Stimulated activated CD8-positive, alpha-beta memory T cell treated with anti-CD3 and anti-CD28 coated beads, Interleukin-15, amount 100 ng/mL, for 24 hours (primary cell): Measurements from ENCODE around the gene GADD45A.
A peak's percentile ranks its signal among the peaks of the same experiment; 100 is the strongest.
"Not testable (repeated sequence)": the region's sequence is repeated elsewhere in the genome, so short reads cannot be mapped to it uniquely, and the experiment has no call there.

Experiments
- DNase-seq: peaks from one replicate; pipeline ENCODE4 v3.0.0-alpha.2; 2020; ENCODE audit warnings: low read depth

The GADD45A gene

GRCh38 chr1:67685067-67685557, at the start of gene GADD45A:
Gene GADD45A, plus strand, starts transcription at chr1:67685201. Its CDS starts 294 bp downstream, at chr1:67685495.
- peak; percentile 75 for DNase-seq

GRCh38 chr1:67636146-67636545, 48.9 kb upstream of the GADD45A start:
- DNase-seq: no peak

- DNase-seq: no peak
Observed at GRCh38 chr1:67639361-67639760, 45.6 kb upstream of the GADD45A start.

- DNase-seq: no peak
Observed at GRCh38 chr1:67642629-67643028, 42.4 kb upstream of the GADD45A start.

- DNase-seq: no peak
Observed at GRCh38 chr1:67644566-67644965, 40.4 kb upstream of the GADD45A start.

GRCh38 chr1:67645495-67646144, 39.4 kb upstream of the GADD45A start:
- DNase-seq: no peak

GRCh38 chr1:67646145-67647035, 38.6 kb upstream of the GADD45A start:
- no peak for DNase-seq

- no peak for DNase-seq
Observed at GRCh38 chr1:67647036-67647798, 37.8 kb upstream of the GADD45A start.

GRCh38 chr1:67647814-67648358, 37.1 kb upstream of the GADD45A start:
- DNase-seq: no peak

- no peak for DNase-seq
Observed at GRCh38 chr1:67648582-67649326, 36.2 kb upstream of the GADD45A start.

- DNase-seq: no peak
Observed at GRCh38 chr1:67650061-67650460, 34.9 kb upstream of the GADD45A start.

- no peak for DNase-seq
Observed at GRCh38 chr1:67651031-67651430, 34.0 kb upstream of the GADD45A start.

GRCh38 chr1:67652800-67653199, 32.2 kb upstream of the GADD45A start:
- DNase-seq: no peak

GRCh38 chr1:67653304-67653703, 31.7 kb upstream of the GADD45A start:
- no peak for DNase-seq

- DNase-seq: no peak
Observed at GRCh38 chr1:67655581-67655980, 29.4 kb upstream of the GADD45A start.

- not testable (repeated sequence) for DNase-seq
Observed at GRCh38 chr1:67657152-67657551, 27.8 kb upstream of the GADD45A start.

- no peak for DNase-seq
Observed at GRCh38 chr1:67659229-67659628, 25.8 kb upstream of the GADD45A start.

GRCh38 chr1:67662884-67663283, 22.1 kb upstream of the GADD45A start:
- DNase-seq: no peak

- DNase-seq: no peak
Observed at GRCh38 chr1:67664048-67664447, 21.0 kb upstream of the GADD45A start.

- DNase-seq: not testable (repeated sequence)
Observed at GRCh38 chr1:67665307-67665706, 19.7 kb upstream of the GADD45A start.

- no peak for DNase-seq
Observed at GRCh38 chr1:67666636-67667035, 18.4 kb upstream of the GADD45A start.
